ENCODE data around the gene SMIM28.
A peak's percentile ranks its signal among the peaks of the same experiment; 100 is the strongest.

SMIM28 gene

GRCh38 chr6:138426500-138427123 lies 48.9 kb downstream of the SMIM28 start:
- Histone ChIP-seq H3K79me2 (ENCODE audit: insufficient read depth, low read depth) (no peaks in the 10 kb centered on the region), H2AFZ (ENCODE audit: low read depth) (no peak overlapping the region), H3K9ac (no peak overlapping the region), H3K4me2 (no peak overlapping the region), H3K36me3 (ENCODE audit: insufficient read depth) (no peaks in the 10 kb centered on the region), H3K4me1 (ENCODE audit: low read depth, poor library complexity, severe bottlenecking) (no peaks in the 10 kb centered on the region), H3K27me3 (ENCODE audit: insufficient read depth, low read depth) (no peaks in the 10 kb centered on the region), H3K4me3 (IDR thresholded peaks at IDR 0.05; ENCODE audit: insufficient read depth, low read depth, low read length) (no peak overlapping the region), H3K27ac (no peak overlapping the region), H4K20me1 (ENCODE audit: insufficient read depth) (no peaks in the 10 kb centered on the region)
- TF ChIP-seq CTCF (conservative IDR thresholded peaks at IDR 0.05; ENCODE audit: low read depth, low read length) = no peak

GRCh38 chr6:138427701-138428100 lies 50.0 kb downstream of the SMIM28 start:
- H3K4me1 ChIP-seq (ENCODE audit: low read depth, poor library complexity, severe bottlenecking) = no peaks in the 10 kb centered on the region
- no peak overlapping the region for H3K4me2 ChIP-seq
- H3K27me3 ChIP-seq (ENCODE audit: insufficient read depth, low read depth) = no peaks in the 10 kb centered on the region
- H4K20me1 ChIP-seq (ENCODE audit: insufficient read depth) = no peaks in the 10 kb centered on the region
- H3K27ac ChIP-seq = no peak overlapping the region
- H2AFZ ChIP-seq (ENCODE audit: low read depth) = no peak overlapping the region
- H3K36me3 ChIP-seq (ENCODE audit: insufficient read depth) = no peaks in the 10 kb centered on the region
- H3K4me3 ChIP-seq (IDR thresholded peaks at IDR 0.05; ENCODE audit: insufficient read depth, low read depth, low read length) = no peak overlapping the region
- no peak for TF ChIP-seq CTCF (conservative IDR thresholded peaks at IDR 0.05; ENCODE audit: low read depth, low read length)
- no peak overlapping the region for H3K9ac ChIP-seq
- no peaks in the 10 kb centered on the region for H3K79me2 ChIP-seq (ENCODE audit: insufficient read depth, low read depth)

- no peak overlapping the region for H3K4me2 ChIP-seq
- TF ChIP-seq CTCF (conservative IDR thresholded peaks at IDR 0.05; ENCODE audit: low read depth, low read length) = peak; percentile 63
- no peak overlapping the region for H3K27ac ChIP-seq
- H3K79me2 ChIP-seq (ENCODE audit: insufficient read depth, low read depth) = no peaks in the 10 kb centered on the region
- H3K4me3 ChIP-seq (IDR thresholded peaks at IDR 0.05; ENCODE audit: insufficient read depth, low read depth, low read length) = no peak overlapping the region
- no peak overlapping the region for H2AFZ ChIP-seq (ENCODE audit: low read depth)
- no peaks in the 10 kb centered on the region for H4K20me1 ChIP-seq (ENCODE audit: insufficient read depth)
- H3K27me3 ChIP-seq (ENCODE audit: insufficient read depth, low read depth) = no peaks in the 10 kb centered on the region
- no peaks in the 10 kb centered on the region for H3K36me3 ChIP-seq (ENCODE audit: insufficient read depth)
- no peak overlapping the region for H3K9ac ChIP-seq
- H3K4me1 ChIP-seq (ENCODE audit: low read depth, poor library complexity, severe bottlenecking) = no peaks in the 10 kb centered on the region
These were observed 51.4 kb downstream of the SMIM28 start for GRCh38 chr6:138428944-138429598.

GRCh38 chr6:138429761-138430160 lies 52.1 kb downstream of the SMIM28 start:
- Histone ChIP-seq H3K4me1 (ENCODE audit: low read depth, poor library complexity, severe bottlenecking) (no peaks in the 10 kb centered on the region), H3K4me2 (no peak overlapping the region), H3K27ac (no peak overlapping the region), H3K79me2 (ENCODE audit: insufficient read depth, low read depth) (no peaks in the 10 kb centered on the region), H3K9ac (no peak overlapping the region), H2AFZ (ENCODE audit: low read depth) (no peak overlapping the region), H3K27me3 (ENCODE audit: insufficient read depth, low read depth) (no peaks in the 10 kb centered on the region), H3K36me3 (ENCODE audit: insufficient read depth) (no peaks in the 10 kb centered on the region), H4K20me1 (ENCODE audit: insufficient read depth) (no peaks in the 10 kb centered on the region), H3K4me3 (IDR thresholded peaks at IDR 0.05; ENCODE audit: insufficient read depth, low read depth, low read length) (no peak overlapping the region)
- TF ChIP-seq CTCF (conservative IDR thresholded peaks at IDR 0.05; ENCODE audit: low read depth, low read length) = no peak

Measured in KMS-11 (cell line).